Skin epidermis (tissue), 12 donors: ENCODE data around the gene AKAP10.
"Not testable (repeated sequence)": the region's sequence is repeated elsewhere in the genome, so short reads cannot be mapped to it uniquely, and the experiment has no call there.

ENCODE experiments used
- H3K27ac ChIP-seq, 21 experiments: fragments of 200-600 bp; sonication (generic) in 11 of 21; one replicate each; pipeline ENCODE4 v1.5.0; 2020; ENCODE audit warnings: mild to moderate bottlenecking in 3 of 21, inconsistent platforms in 2 of 21, moderate library complexity in 2 of 21
- H3K4me3 ChIP-seq, 7 experiments: fragments of 200-600 bp; sonication (generic) in 2 of 7; one replicate each; pipeline ENCODE4 v1.5.0; 2020; ENCODE audit warnings: inconsistent platforms in 2 of 7, mild to moderate bottlenecking in 2 of 7, moderate library complexity in 1 of 7

Gene AKAP10

DNA sequence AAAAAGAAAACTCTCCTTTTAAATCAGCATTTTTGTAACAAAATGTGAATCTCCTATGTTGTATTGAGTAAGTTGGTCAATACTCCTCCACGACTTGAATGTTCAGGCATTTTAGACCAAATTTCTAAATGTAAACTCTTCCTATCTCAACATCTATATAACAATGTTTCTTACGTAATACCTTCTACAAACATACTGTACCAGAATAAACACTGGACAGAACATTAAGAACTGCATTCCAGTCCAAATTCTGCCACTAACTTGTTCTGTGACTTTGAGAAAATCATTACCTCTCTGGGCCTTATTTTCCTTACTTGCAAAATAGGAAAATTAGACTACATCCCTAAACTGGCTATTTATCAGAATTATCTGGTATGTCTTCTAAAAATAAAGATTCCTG lies 40.1 kb downstream of the AKAP10 start:
- no peak overlapping the region for H3K4me3 ChIP-seq
- H3K27ac ChIP-seq: no peak overlapping the region

DNA sequence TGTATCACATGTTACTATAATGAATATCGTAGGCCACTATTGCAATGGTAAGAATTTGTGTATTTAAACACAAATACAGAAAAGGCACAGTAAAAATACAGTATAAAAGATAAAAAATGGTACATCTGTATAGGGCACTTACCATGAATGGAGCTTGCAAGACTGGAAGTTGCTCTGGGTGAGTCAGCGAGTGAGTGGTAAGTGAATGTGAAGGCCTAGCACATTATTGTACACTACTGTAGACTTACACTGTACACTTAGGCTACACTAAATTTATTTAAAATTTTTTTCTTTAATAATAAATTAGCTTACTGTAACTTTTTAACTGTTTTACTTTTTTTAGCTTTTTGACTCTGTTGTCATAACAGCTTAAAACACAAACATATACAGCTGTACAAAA lies 42.5 kb downstream of the AKAP10 start:
- Histone ChIP-seq H3K27ac (no peak overlapping the region), H3K4me3 (no peak overlapping the region)

DNA sequence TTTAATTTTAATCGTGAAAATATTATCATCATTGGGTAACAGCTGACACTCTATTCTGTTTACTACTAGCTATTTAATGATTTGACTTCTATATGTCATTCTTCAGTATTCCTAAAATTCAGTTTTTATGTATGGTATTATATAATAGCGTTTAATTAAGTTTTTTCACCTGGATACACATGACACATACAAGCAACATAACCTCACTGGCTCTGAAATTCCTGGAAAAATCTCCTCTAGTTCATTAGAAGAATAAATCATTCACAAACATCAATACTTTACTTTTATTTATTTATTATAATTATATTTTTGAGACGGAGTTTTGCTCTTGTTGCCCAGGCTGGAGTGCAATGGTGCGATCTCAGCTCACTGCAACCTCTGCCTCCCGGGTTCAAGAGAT lies 44.0 kb downstream of the AKAP10 start:
- no peak overlapping the region for H3K27ac ChIP-seq
- H3K4me3 ChIP-seq: no peak overlapping the region

DNA sequence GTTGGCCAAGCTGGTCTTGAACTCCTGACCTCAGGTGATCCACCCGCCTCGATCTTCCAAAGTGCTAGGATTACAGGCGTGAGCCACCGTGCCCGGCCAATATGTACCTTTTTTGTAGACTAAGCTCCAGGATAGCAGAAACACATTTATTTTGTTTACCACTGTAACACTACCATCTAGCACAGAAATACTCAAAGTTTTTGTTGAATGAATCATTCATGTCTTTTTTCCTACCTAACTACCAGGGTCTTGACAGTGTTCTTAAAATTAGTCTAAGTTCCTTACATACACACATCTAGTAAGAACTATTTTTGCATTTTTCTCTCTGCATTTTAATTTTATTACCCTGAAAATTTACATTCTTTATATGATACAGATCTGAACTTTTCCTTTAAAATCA lies 44.4 kb downstream of the AKAP10 start:
- H3K4me3 ChIP-seq: no peak overlapping the region
- no peak overlapping the region for H3K27ac ChIP-seq

DNA sequence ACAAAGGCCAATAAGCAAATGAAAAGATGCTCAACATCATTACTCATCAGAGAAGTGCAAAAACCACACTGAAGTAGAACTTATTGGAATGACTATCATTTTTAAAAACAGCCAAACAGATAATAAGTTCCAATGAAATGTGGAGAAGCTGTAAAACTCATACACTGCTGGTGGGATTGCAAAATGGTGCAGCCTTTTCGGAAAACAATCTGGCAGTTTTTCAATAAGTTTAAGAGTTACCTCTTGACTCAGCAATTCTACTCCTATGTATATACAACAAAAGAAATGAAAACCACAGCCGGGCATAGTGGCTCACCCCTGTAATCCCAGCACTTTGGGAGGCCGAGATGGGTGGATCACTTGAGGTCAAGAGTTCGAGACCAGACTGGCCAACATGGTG lies 49.3 kb downstream of the AKAP10 start:
- Histone ChIP-seq H3K27ac (no peak overlapping the region), H3K4me3 (no peak overlapping the region)

DNA sequence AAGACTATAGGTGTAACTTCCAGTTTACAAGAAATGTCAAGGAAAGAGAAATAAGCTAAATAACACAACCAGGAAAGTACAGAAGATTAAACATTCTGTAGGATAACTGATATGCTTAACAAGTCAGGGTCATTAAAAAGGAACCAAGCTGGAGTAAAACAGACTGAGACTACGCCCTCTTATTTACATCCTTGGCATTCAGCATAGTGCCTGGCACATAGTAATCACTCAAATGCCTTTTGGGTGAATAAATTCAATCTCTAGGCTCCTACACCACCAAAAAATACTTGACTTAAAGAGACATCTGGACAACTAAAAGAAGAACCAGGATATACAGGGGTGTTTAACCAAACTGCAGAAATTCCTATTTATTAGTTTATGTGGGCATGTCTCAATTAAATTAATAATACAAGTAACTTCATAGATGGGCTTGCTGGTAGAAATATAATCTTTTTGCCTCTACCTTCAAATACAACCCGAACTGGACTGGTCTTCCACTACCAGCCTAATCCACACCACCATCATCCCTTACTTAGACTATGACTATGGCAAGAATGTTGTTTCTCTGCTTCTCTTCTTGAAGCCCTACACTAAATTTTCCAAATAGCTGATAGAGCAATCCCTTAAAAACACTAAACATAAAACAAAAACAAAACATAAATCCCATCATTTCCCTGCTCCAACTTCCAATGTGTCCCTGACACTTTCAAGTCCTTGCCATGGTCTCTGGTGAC lies 62.2 kb downstream of the AKAP10 start:
- Histone ChIP-seq H3K4me3 (no peak overlapping the region), H3K27ac (no peak overlapping the region)

DNA sequence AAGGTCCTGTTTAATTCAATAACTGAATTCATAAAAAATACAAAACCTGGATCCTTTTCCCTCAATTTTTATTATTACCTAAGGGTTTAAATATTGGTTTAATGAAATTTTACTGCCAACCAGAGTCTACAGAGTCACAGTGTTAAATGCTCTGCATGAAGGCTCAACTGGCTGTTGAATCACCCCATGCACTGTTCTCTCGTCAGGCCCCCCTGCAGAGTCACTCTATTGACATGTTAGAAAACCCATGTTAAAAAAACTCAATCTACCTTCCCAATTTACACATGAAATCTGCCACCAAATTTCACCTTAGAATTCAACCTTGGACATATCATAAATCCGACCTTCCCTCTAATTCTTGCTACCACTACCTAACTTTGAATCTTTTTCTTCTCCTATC lies 66.6 kb downstream of the AKAP10 start:
- no peak overlapping the region for H3K4me3 ChIP-seq
- no peak overlapping the region for H3K27ac ChIP-seq

DNA sequence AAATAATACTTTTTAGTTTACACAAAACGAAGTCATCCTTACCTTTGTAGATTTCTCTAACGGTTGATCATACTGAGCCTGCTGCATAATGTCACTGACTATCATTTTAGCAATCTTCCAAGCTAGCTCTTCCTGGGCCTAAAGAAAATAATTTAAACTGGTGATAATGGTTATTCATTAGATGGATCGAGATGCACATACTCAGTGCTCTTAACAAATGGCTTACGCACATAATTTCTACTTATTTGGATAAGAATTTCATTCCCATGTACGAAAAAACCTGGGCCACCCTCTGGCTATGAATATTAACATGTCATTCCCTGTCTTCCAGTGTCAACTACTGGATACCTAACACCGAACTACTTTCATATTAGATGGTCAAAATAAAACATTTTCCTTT lies 68.5 kb downstream of the AKAP10 start:
- no peak overlapping the region for H3K27ac ChIP-seq
- no peak overlapping the region for H3K4me3 ChIP-seq

DNA sequence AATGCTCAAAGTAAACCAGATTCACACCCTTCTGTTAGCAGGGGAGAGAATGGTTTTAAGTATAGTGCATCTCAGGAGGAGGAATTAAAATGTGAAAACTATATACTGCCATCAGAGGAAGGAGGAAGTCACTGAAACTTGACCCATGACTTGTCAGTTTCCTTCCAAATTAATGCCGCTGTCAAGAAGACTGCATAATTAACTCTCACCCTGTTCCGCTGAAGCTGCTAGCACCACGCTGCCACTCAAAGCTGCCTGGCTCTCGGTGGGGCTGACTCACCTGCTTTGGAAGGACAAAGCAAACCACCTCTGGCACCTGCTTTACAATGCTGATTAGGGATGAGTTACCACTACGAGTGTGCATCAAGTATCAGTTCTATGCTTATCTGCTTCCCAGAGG lies 72.1 kb downstream of the AKAP10 start:
- peak overlapping the region in 1 of 21 experiments; percentile 56 for H3K27ac ChIP-seq
- no peak overlapping the region for H3K4me3 ChIP-seq

DNA sequence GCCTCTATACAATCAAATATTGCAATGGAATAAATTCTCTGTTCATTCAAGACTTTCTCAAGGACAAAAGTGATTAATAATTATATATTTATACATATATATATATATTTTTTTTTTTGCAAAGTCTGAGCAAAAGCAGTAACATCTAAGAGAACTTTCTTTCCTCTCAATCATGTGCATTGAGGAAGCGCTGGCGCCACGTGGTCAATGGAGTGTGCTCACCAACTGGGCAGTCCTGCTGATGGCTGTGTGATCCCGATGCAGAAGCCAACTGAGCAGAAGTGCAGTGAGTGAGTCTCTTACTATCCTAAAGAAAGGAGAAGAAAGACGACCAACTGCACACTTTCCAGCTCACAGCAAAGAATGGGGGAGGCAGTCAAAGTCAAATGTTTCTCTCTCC lies 72.7 kb downstream of the AKAP10 start:
- Histone ChIP-seq H3K4me3 (no peak overlapping the region), H3K27ac (peak overlapping the region in 1 of 21 experiments; percentile 56)

DNA sequence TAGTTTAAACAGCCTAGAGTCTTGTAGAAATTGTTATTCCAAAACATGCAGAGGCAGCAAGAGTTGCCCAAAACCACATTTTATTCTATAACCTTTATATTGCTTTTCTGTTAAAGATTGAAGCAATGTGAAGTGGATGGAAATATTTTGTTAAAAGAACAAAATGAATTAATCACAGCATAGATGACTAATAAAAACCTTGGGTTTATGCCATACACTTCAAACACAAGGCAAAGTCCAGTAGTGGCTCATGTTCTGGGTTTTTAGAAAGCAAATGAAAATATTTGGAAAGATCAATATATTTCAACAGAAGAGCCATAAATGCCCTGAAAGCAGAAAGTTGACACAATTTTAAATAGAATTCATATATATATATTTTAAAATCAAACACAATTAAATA lies 73.2 kb downstream of the AKAP10 start:
- peak overlapping the region in 2 of 21 experiments; percentile 33 to 55 for H3K27ac ChIP-seq
- no peak overlapping the region for H3K4me3 ChIP-seq

DNA sequence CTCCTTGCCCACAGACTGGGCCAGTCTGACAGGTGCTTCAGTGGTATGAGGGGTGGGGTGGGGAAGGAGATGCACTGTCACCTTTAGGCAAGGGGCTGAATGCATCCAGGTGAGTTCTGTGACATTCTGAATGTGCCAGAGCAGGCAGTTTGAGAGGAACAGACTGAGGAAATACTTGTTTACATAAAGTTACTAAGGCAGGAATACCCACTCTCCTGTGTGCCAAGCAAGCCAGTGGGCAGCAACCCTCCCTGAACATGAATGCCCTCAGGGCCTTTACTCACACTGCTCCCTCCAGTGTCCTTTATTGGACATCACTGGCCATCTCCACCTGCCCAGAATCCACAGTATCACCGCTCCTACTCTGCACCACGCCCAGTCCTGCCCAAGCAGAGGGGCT lies 76.8 kb downstream of the AKAP10 start:
- H3K27ac ChIP-seq: no peak overlapping the region

DNA sequence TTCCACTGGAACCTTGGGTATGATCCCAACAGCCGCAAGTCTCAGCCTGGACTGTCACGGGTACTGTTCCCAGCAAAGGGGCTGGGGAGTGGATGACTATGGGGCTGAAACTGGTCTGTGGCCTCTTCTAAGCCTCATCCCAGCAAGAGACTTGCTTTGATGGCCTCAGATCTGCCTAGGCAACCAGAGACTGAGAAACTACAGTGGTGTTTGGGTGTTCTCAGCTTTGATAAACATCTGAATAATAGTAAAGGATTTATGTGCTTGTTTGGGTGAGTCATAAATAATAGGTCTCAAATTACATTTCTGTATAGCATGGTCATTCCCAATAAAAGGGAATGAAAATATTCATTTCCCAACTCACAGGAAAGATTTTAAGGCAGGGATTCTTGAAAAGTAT lies 79.7 kb downstream of the AKAP10 start:
- peak overlapping the region in 2 of 21 experiments; percentile 29 for H3K27ac ChIP-seq

More for the DNA sequence above, 76.8 kb downstream of the AKAP10 start:
- H3K4me3 ChIP-seq: no peak overlapping the region

DNA sequence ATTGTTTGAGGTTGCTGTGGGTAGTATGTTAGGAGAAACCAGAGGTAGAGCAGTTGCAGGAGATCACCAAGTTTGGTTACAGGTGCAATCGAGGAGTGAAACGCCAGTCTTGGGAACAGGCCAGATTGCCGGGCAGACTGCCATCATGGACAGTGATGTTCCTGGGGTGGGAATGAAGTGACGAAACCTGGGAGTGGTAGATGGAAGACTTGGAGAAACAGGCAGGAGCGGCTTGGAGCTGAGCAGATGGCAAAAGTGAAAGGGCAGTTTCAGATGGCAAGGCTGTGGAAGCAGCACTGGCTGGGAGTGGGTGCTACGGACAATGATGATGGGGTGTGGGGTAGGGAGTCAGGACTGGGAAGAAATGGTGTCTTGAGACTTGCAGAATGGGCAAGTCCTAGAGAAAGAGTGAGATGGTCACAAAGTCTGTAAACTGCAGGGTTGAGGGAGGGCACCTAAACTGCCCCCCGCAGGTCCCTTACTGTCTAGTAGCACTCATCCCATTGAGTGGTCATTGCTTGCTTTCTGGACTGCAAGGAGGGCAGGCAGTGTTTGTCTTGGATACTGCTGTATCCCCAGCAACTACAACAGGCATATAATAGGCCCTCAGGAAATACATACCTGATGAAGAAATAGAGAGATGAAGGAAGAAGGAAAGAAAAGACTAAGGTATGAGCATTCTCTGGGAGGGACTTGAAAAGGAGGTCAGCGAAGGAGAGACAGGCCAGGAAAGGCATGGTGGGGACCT lies 80.4 kb downstream of the AKAP10 start:
- Histone ChIP-seq H3K4me3 (no peak overlapping the region), H3K27ac (peak overlapping the region in 2 of 21 experiments; percentile 29)

More for the DNA sequence above, 79.7 kb downstream of the AKAP10 start:
- H3K4me3 ChIP-seq: no peak overlapping the region

DNA sequence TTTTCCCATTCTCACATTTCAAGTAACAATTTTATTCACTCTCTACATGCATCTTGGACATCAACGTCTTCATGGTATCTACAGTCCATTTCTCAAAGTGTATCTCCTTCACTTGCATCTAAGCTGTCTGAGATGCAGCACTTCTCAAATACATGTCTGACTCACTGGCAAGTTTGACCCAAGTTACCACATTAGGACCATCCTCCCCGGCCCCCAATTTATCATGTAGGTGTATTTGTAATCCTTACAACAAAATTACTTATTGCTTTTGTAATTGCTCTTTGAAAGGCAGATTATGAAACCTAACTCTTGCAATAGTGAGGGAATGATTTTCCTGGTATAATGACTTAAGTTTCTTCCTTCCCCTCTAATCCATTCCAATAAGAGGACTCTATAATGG lies 80.9 kb downstream of the AKAP10 start:
- Histone ChIP-seq H3K4me3 (no peak overlapping the region), H3K27ac (no peak overlapping the region)

DNA sequence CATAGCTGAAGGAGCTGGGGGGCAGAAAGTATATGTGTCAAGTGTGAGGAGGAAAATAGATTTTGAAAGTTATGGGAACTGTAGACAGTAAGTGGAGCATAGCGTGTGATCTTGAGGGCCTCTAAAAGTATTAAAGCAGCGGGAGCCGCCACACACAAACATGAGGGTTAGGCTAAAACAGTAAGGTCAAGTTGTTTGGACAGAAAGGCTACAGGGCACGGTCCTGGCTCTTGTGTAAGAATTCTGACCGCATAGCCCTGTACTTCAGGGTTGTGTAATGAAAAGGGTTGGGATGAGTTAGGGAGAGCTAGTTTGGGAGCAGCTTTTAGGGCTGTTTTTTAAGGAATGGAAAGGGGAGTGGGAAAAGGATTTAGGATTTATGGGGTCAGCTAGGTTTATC lies 87.1 kb downstream of the AKAP10 start:
- not testable (repeated sequence) for H3K4me3 ChIP-seq, H3K27ac ChIP-seq

DNA sequence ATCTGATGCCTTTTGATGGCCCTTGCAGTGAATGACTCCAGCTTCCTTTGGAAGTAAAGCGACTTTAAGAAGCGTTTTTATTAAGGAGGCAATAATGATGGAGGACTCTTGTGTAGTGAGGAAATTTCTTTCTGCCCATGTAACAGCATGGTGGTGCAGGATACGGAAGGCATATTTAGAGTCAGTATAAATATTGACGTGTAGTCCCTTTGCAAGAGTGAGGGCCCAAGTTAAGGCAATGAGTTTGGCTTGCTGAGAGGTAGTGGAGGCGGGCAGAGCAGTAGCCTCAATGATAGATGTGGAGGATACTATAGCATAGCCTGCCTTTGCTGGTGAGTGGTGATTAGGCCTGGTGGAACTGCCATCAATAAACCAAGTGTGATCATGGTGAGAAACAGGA lies 87.6 kb downstream of the AKAP10 start:
- not testable (repeated sequence) for H3K4me3 ChIP-seq

DNA sequence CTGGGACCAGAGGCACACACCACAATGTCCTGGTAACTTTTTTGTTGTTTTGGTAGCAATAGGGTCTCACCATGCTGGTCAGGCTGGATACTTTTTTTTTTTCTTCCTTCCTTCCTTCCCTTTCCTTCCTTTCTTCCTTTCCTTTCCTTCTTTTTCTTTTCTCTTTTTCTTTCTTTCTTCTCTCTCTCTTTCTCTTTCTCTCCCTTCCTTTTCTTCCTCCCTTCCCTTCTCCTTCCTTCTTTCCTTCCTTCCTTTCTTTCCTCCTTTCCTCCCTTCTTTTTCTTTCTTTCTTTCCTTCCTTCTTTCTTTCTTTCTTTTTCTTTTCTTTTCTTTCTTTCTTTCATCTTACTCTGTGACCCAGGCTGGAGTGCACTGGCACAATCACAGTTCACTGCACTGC lies 91.5 kb downstream of the AKAP10 start:
- Histone ChIP-seq H3K27ac (no peak overlapping the region), H3K4me3 (no peak overlapping the region)

More for the DNA sequence above, 87.6 kb downstream of the AKAP10 start:
- H3K27ac ChIP-seq: not testable (repeated sequence)

DNA sequence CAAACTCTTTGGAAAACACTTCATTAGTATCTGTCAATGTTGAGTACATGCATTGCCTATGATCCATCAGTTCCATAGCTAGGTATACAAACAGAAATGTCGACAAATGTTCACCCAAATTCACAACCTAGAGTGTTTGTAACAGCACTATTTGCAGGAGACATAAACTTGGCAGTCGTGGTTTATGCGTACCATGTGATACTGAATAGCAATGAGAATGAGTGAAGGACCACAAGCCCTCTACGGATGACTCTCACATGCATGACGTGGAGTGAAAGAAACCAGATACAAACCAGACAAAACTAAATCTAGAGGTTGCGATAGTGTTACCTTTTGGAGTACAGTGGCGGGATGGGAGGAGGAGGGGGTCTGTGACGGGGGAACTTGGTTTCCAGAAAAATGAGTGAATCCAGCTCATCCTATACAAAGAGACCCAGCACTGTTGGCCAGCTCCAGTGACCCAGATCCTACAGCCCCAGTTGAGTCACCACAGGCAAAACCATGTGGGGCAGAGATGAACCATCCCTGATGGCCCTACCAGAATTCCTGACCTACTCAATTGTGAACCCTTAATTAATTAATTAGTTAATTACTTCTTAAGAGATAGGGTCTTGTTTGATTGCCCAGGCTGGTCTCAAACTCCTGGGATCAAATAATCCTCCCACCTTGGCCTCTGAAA lies 94.0 kb downstream of the AKAP10 start:
- Histone ChIP-seq H3K4me3 (no peak overlapping the region), H3K27ac (no peak overlapping the region)

DNA sequence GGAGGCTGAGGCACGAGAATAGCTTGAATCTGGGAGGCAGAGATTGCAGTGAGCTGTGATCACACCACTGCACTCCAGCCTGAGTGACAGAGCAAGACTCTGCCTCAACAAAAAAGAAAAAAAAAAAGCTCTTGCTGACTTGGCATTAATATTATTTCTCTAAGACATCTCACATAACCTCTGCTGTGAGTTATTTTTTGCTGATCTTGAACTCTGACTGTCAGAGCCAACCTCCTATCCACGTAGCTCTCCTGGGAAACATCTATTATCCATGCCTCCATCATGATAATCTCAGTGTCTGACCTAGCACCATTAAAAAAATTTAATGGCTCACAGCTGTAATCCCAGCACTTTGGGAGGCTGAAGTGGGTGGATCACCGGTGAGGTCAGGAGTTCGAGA lies 97.2 kb downstream of the AKAP10 start:
- no peak overlapping the region for H3K4me3 ChIP-seq
- no peak overlapping the region for H3K27ac ChIP-seq
